ENCODE measurements around the gene MCF2. TPM values are rescaled to one million over a fixed set of nuclear protein-coding genes. Genes with fewer than 3 reads are reported as not detected.

MCF2 gene
- total RNA-seq, 2 donors from 2014 or later, result 1.1 TPM; not detected in 1

- Histone ChIP-seq H3K9me3 (no peaks in the 10 kb centered on the region), H3K4me3 (no peak overlapping the region), H3K27me3 (no peaks in the 10 kb centered on the region), H3K27ac (no peak overlapping the region), H3K4me1 (no peaks in the 10 kb centered on the region), H3K36me3 (no peaks in the 10 kb centered on the region)
- TF ChIP-seq CTCF (IDR thresholded peaks at IDR 0.05), result peak in 1 of 2 donors; percentile 63
- no peak for DNase-seq (ENCODE audit: low spot score)
Measured at GRCh38 chrX:139559383-139560042, 148.5 kb downstream of the MCF2 start.

GRCh38 chrX:139554991-139555675 is 152.8 kb downstream of the MCF2 start:
- no peaks in the 10 kb centered on the region for H3K9me3 ChIP-seq
- no peaks in the 10 kb centered on the region for H3K27me3 ChIP-seq
- DNase-seq (ENCODE audit: low spot score), result no peak
- no peaks in the 10 kb centered on the region for H3K36me3 ChIP-seq
- no peak overlapping the region for H3K4me3 ChIP-seq
- no peak for TF ChIP-seq CTCF (IDR thresholded peaks at IDR 0.05)
- H3K27ac ChIP-seq, result no peak overlapping the region
- no peaks in the 10 kb centered on the region for H3K4me1 ChIP-seq

- H3K27ac ChIP-seq, result no peak overlapping the region
- no peak for TF ChIP-seq CTCF (IDR thresholded peaks at IDR 0.05)
- no peaks in the 10 kb centered on the region for H3K27me3 ChIP-seq
- DNase-seq (ENCODE audit: low spot score), result no peak
- no peaks in the 10 kb centered on the region for H3K4me1 ChIP-seq
- H3K9me3 ChIP-seq, result no peaks in the 10 kb centered on the region
- no peak overlapping the region for H3K4me3 ChIP-seq
- no peaks in the 10 kb centered on the region for H3K36me3 ChIP-seq
Measured at GRCh38 chrX:139554376-139554775, 153.6 kb downstream of the MCF2 start.

GRCh38 chrX:139544591-139544990 is 163.4 kb downstream of the MCF2 start:
- no peaks in the 10 kb centered on the region for H3K27me3 ChIP-seq
- no peak overlapping the region for H3K4me3 ChIP-seq
- H3K27ac ChIP-seq, result no peak overlapping the region
- H3K36me3 ChIP-seq, result no peaks in the 10 kb centered on the region
- no peaks in the 10 kb centered on the region for H3K9me3 ChIP-seq
- H3K4me1 ChIP-seq, result no peaks in the 10 kb centered on the region
- DNase-seq (ENCODE audit: low spot score), result no peak
- no peak for TF ChIP-seq CTCF (IDR thresholded peaks at IDR 0.05)

GRCh38 chrX:139543920-139544319 is 164.0 kb downstream of the MCF2 start:
- Histone ChIP-seq H3K4me1 (no peaks in the 10 kb centered on the region), H3K27me3 (no peaks in the 10 kb centered on the region), H3K9me3 (no peaks in the 10 kb centered on the region), H3K4me3 (no peak overlapping the region), H3K36me3 (no peaks in the 10 kb centered on the region), H3K27ac (no peak overlapping the region)
- no peak for TF ChIP-seq CTCF (IDR thresholded peaks at IDR 0.05)
- no peak for DNase-seq (ENCODE audit: low spot score)
